H1 (cell line): ENCODE data around the gene PFDN1. TPM values are rescaled to one million over a fixed set of nuclear protein-coding genes. Genes with fewer than 3 reads are reported as not detected.

Experiments
- CTCF ChIA-PET: fragments of 300-600 bp; sonication (Branson Sonifier 250); formaldehyde crosslinking; loops from one replicate; lab custom pipeline; 2021; ENCODE audit not compliant: partially characterized antibody; lab: Charles Lee
- POLR2A ChIA-PET: fragments of 300-600 bp; sonication (Branson Sonifier 250); formaldehyde crosslinking; loops from one replicate; lab custom pipeline; 2021; ENCODE audit warnings: inconsistent platforms; ENCODE audit not compliant: partially characterized antibody; lab: Charles Lee
- DNase-seq, 2 experiments: peaks; one replicate each; pipeline versions ENCODE4 v3.0.0 to v3.0.0-alpha.2; 2010 to 2022; ENCODE audit warnings: low spot score in 2 of 2, low read depth in 1 of 2, mixed read lengths in 1 of 2
- FAIRE-seq: peaks from 2 replicates; lab custom pipeline; 2011; peaks lifted over from hg19 to GRCh38; lab: Jason Lieb, UNC
- H2AFZ ChIP-seq: 2 replicates; pipeline ENCODE4 v1.8.1; 2012; ENCODE audit warnings: low read length, inconsistent platforms
- H2AK5ac ChIP-seq: 2 replicates; pipeline ENCODE4 v1.6.1; 2013; ENCODE audit warnings: low read depth, low read length
- H2BK120ac ChIP-seq: replicated peaks from 2 replicates; pipeline ENCODE3; 2013; ENCODE audit warnings: low read depth, low read length, inconsistent platforms
- H2BK12ac ChIP-seq: 2 replicates; pipeline ENCODE4 v1.6.1; 2013; ENCODE audit warnings: low read depth, low read length
- H2BK15ac ChIP-seq: 2 replicates; pipeline ENCODE4 v1.6.1; 2013; ENCODE audit warnings: low read length
- H2BK20ac ChIP-seq: 2 replicates; pipeline ENCODE4 v1.6.1; 2013; ENCODE audit warnings: low read length
- H2BK5ac ChIP-seq: 2 replicates; pipeline ENCODE4 v1.6.1; 2013; ENCODE audit warnings: low read depth, low read length
- H3K14ac ChIP-seq: 2 replicates; pipeline ENCODE4 v1.6.1; 2013; ENCODE audit warnings: inconsistent platforms; ENCODE audit not compliant: insufficient read length
- H3K18ac ChIP-seq: 2 replicates; pipeline ENCODE4 v1.6.1; 2013; ENCODE audit warnings: low read length; ENCODE audit errors: extremely low read depth
- H3K23ac ChIP-seq: 2 replicates; pipeline ENCODE4 v1.6.1; 2013; ENCODE audit warnings: inconsistent platforms; ENCODE audit not compliant: insufficient read length
- H3K23me2 ChIP-seq: 2 replicates; pipeline ENCODE4 v1.6.1; 2013; ENCODE audit warnings: low read depth, low read length
- H3K27ac ChIP-seq: 2 replicates; pipeline ENCODE4 v1.6.1; 2011; ENCODE audit warnings: low read depth, low read length, inconsistent platforms
- H3K27me3 ChIP-seq, 4 experiments: replicated peaks in 1 of 4; 1 replicate in 1 of 4; 2 replicates in 3 of 4; pipeline versions ENCODE4 v1.6.1 to v1.8.1; 2011 to 2013; ENCODE audit warnings: low read length in 3 of 4, mild to moderate bottlenecking in 3 of 4, inconsistent platforms in 2 of 4, mixed read lengths in 2 of 4, moderate library complexity in 1 of 4; ENCODE audit not compliant: control insufficient read depth in 3 of 4, insufficient read depth in 3 of 4; ENCODE audit errors: extremely low read depth in 1 of 4
- H3K36me3 ChIP-seq, 4 experiments: 2 replicates each; pipeline versions ENCODE4 v1.6.1 to v1.8.1; 2011 to 2013; ENCODE audit warnings: mild to moderate bottlenecking in 4 of 4, low read length in 3 of 4, moderate library complexity in 2 of 4, control low read depth in 1 of 4, inconsistent platforms in 1 of 4; ENCODE audit not compliant: insufficient read depth in 4 of 4, control insufficient read depth in 2 of 4
- H3K4ac ChIP-seq: replicated peaks from 2 replicates; pipeline ENCODE3; 2013; ENCODE audit warnings: low read length, low read depth, mixed read lengths, inconsistent platforms; ENCODE audit not compliant: insufficient read length
- H3K4me1 ChIP-seq, 4 experiments: replicated peaks in 1 of 4; 1 replicate in 1 of 4; 2 replicates in 3 of 4; pipeline versions ENCODE4 v1.6.1 to v1.8.1; 2011 to 2013; ENCODE audit warnings: low read length in 3 of 4, inconsistent platforms in 2 of 4, mixed read lengths in 1 of 4; ENCODE audit not compliant: insufficient read depth in 4 of 4, control insufficient read depth in 3 of 4
- H3K4me2 ChIP-seq, 2 experiments: 2 replicates each; pipeline versions ENCODE4 v1.6.1 to v1.8.1; 2011 to 2013; ENCODE audit warnings: low read depth in 2 of 2, low read length in 2 of 2, control low read depth in 1 of 2, inconsistent platforms in 1 of 2, mild to moderate bottlenecking in 1 of 2; ENCODE audit not compliant: insufficient read depth in 1 of 2
- H3K4me3 ChIP-seq, 4 experiments: fragments of 200-600, 300-600 bp in 1 of 4; sonication (generic), shearing (Covaris generic), sonication (Bioruptor Twin) in 1 of 4; 2 replicates each; pipeline versions ENCODE4 v1.5.1 to v1.8.1; 2011 to 2016; ENCODE audit warnings: low read length in 4 of 4, low read depth in 3 of 4, control low read depth in 2 of 4, inconsistent platforms in 2 of 4, mild to moderate bottlenecking in 2 of 4, mixed read lengths in 1 of 4, moderate library complexity in 1 of 4; ENCODE audit not compliant: insufficient read depth in 2 of 4; ENCODE audit errors: extremely low read depth in 1 of 4
- H3K56ac ChIP-seq: replicated peaks from 2 replicates; pipeline ENCODE3; 2013; ENCODE audit warnings: low read depth, mild to moderate bottlenecking, mixed read lengths, low read length, inconsistent platforms; ENCODE audit not compliant: insufficient read length
- H3K79me1 ChIP-seq: 2 replicates; pipeline ENCODE4 v1.6.1; 2013; ENCODE audit warnings: low read depth, low read length, control low read depth
- H3K79me2 ChIP-seq, 2 experiments: 2 replicates each; pipeline versions ENCODE4 v1.6.1 to v1.8.1; 2012 to 2013; ENCODE audit warnings: low read length in 2 of 2, mild to moderate bottlenecking in 2 of 2, inconsistent platforms in 1 of 2; ENCODE audit not compliant: insufficient read depth in 2 of 2, control insufficient read depth in 1 of 2
- H3K9ac ChIP-seq, 4 experiments: replicated peaks in 1 of 4; 1 replicate in 1 of 4; 2 replicates in 3 of 4; pipeline versions ENCODE4 v1.6.1 to v1.8.1; 2011 to 2013; ENCODE audit warnings: low read depth in 3 of 4, low read length in 3 of 4, control low read depth in 2 of 4, mild to moderate bottlenecking in 2 of 4, moderate library complexity in 2 of 4, inconsistent platforms in 1 of 4; ENCODE audit errors: extremely low read depth in 1 of 4
- H3K9me3 ChIP-seq, 2 experiments: 2 replicates each; pipeline versions ENCODE4 v1.6.1 to v1.8.1; 2012 to 2013; ENCODE audit warnings: mild to moderate bottlenecking in 2 of 2, moderate library complexity in 2 of 2, control low read depth in 1 of 2, inconsistent platforms in 1 of 2, low read depth in 1 of 2, low read length in 1 of 2, mixed read lengths in 1 of 2; ENCODE audit not compliant: insufficient read depth in 2 of 2
- H4K20me1 ChIP-seq, 2 experiments: replicated peaks in 1 of 2; 2 replicates each; pipeline versions ENCODE3 to v1.8.1; 2011 to 2013; ENCODE audit warnings: inconsistent platforms in 2 of 2, low read length in 2 of 2, mild to moderate bottlenecking in 1 of 2; ENCODE audit not compliant: insufficient read depth in 2 of 2, control insufficient read depth in 1 of 2
- H4K5ac ChIP-seq: 2 replicates; pipeline ENCODE4 v1.6.1; 2013; ENCODE audit warnings: low read length, low read depth, mixed read lengths, inconsistent platforms; ENCODE audit not compliant: insufficient read length
- H4K8ac ChIP-seq: 2 replicates; pipeline ENCODE4 v1.8.0; 2013; ENCODE audit warnings: mild to moderate bottlenecking, moderate library complexity, low read length, inconsistent platforms; ENCODE audit not compliant: insufficient read depth; ENCODE audit errors: extremely low read depth
- H4K91ac ChIP-seq: replicated peaks from 2 replicates; pipeline ENCODE3; 2013; ENCODE audit warnings: low read length, mixed read lengths, inconsistent platforms; ENCODE audit not compliant: insufficient read length
- ASH2L ChIP-seq: fragments of 200-600, 300-600 bp; sonication (generic); IDR thresholded peaks from one replicate; pipeline ENCODE4 v1.7.1; 2017; ENCODE audit warnings: low read length
- BRCA1 ChIP-seq: IDR thresholded peaks from 2 replicates; pipeline ENCODE4 v1.6.1; 2012; ENCODE audit warnings: low read depth, low read length, improper control_type of control experiment
- CREB1 ChIP-seq: IDR thresholded peaks from 2 replicates; pipeline ENCODE4 v1.6.1; 2012; ENCODE audit warnings: inconsistent platforms
- EZH2 ChIP-seq: fragments of 200-600 bp; sonication (generic); IDR thresholded peaks from 2 replicates; pipeline ENCODE4 v1.7.1; 2012; ENCODE audit warnings: low read depth, mild to moderate bottlenecking, moderate library complexity, low read length, inconsistent platforms; ENCODE audit not compliant: severe bottlenecking
- GTF2F1 ChIP-seq: IDR thresholded peaks from 2 replicates; pipeline ENCODE4 v1.6.1; 2012; ENCODE audit warnings: low read depth, low read length, improper control_type of control experiment, borderline replicate concordance
- JUN ChIP-seq: IDR thresholded peaks from 2 replicates; pipeline ENCODE4 v1.6.1; 2011; ENCODE audit warnings: low read depth, mild to moderate bottlenecking, improper control_type of control experiment, low read length
- KDM4A ChIP-seq: IDR thresholded peaks from one replicate; pipeline ENCODE4 v1.7.1; 2012; ENCODE audit warnings: low read depth, mild to moderate bottlenecking, moderate library complexity, low read length, inconsistent platforms; ENCODE audit not compliant: severe bottlenecking
- MAFK ChIP-seq: IDR thresholded peaks from 2 replicates; pipeline ENCODE4 v1.6.1; 2012; ENCODE audit warnings: low read depth, mild to moderate bottlenecking, improper control_type of control experiment, low read length
- RBBP5 ChIP-seq: IDR thresholded peaks from 2 replicates; pipeline ENCODE4 v1.7.1; 2012; ENCODE audit warnings: low read depth, mild to moderate bottlenecking, inconsistent platforms, low read length, moderate library complexity, borderline replicate concordance
- RFX5 ChIP-seq: IDR thresholded peaks from 2 replicates; pipeline ENCODE4 v1.6.1; 2011; ENCODE audit warnings: low read depth, low read length, improper control_type of control experiment, borderline replicate concordance
- RXRA ChIP-seq: IDR thresholded peaks from 2 replicates; pipeline ENCODE4 v1.6.1; 2011; ENCODE audit warnings: low read depth, mild to moderate bottlenecking, low read length, moderate library complexity; ENCODE audit not compliant: insufficient read depth
- SIN3A ChIP-seq, 2 experiments: IDR thresholded peaks in 1 of 2; conservative IDR thresholded peaks in 1 of 2; 2 replicates each; pipeline ENCODE4 v1.6.1; 2011 to 2012; ENCODE audit warnings: low read length in 2 of 2, improper control_type of control experiment in 1 of 2, low read depth in 1 of 2, mild to moderate bottlenecking in 1 of 2
- SP4 ChIP-seq: IDR thresholded peaks from 2 replicates; pipeline ENCODE4 v1.6.1; 2012; ENCODE audit warnings: low read length, inconsistent platforms
- TAF7 ChIP-seq: optimal IDR thresholded peaks from 2 replicates; pipeline ENCODE3; 2011; ENCODE audit warnings: low read depth, mild to moderate bottlenecking, inconsistent platforms, low read length, moderate library complexity, borderline replicate concordance
- TCF12 ChIP-seq: IDR thresholded peaks from 2 replicates; pipeline ENCODE4 v1.6.1; 2011; ENCODE audit warnings: low read depth, mild to moderate bottlenecking, low read length
- YY1 ChIP-seq: IDR thresholded peaks from 2 replicates; pipeline ENCODE4 v1.6.1; 2011; ENCODE audit warnings: low read depth, mild to moderate bottlenecking, low read length
- WGBS, 2 experiments: shearing (Covaris generic) in 1 of 2; methylation state at CpG; one replicate each; pipeline versions ENCODE4 v1.1.6 to v1.1.7; 2013 to 2015; ENCODE audit warnings: low lambda C conversion rate in 2 of 2, mixed read lengths in 2 of 2, inconsistent platforms in 1 of 2, low coverage in 1 of 2, missing lambda C conversion rate in 1 of 2; ENCODE audit not compliant: insufficient replicate concordance in 2 of 2, insufficient coverage in 1 of 2, insufficient read length in 1 of 2; ENCODE audit errors: extremely low coverage in 1 of 2, missing lambda C conversion rate in 1 of 2; 5-methylcytosine and 5-hydroxymethylcytosine counted together
- polyA plus RNA-seq, 7 experiments: library from polyadenylated mRNA; depleted of rRNA in 3 of 7; stranded (reverse) in 5 of 7; unstranded in 2 of 7; fragments of >200 nt in 5 of 7; fragments of 200-250 nt in 2 of 7; gene quantifications; 1 replicate in 5 of 7; 2 replicates in 1 of 7; 4 replicates in 1 of 7; pipeline versions ENCODE4 v1.2.1 to v1.2.3, GENCODE V29; 2011 to 2013; ENCODE audit warnings: missing spikeins in 2 of 7, mixed read lengths in 2 of 7
- total RNA-seq: library from RNA; stranded (reverse); fragmentation: NEBNext Ultra II Directional; extraction: Animal tissue kit (Norgen Biotek cat#: 25700); gene quantifications from 2 replicates; pipeline ENCODE4 v1.2.1, GENCODE V29; 2021

The PFDN1 gene
- total and polyA plus RNA-seq, 2 of the 8 experiments (the other 6 are each of a cell fraction or from before 2014, with no cell fraction given) = 53.0 to 89.6 TPM

DNA sequence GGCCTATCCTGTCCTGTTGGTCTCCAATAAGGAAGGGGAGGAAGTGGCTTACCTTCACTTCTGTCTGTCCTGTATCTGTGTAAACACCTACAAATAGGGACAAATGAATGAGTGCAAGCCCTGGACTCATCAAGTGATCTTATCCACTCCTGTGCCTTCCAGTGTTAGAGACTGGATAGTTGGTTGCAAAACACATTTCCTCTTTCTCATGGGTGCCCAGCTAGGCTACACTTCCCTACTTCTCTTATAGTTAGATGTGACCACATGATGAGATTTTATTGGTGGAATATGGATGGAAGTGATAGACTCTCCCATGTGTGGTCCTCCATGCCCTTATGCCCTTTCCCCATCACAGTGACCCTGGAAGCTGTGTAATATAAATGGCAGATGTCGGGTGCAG is 16.9 kb upstream of the PFDN1 start:
- no peaks in the 10 kb centered on the region for H3K23me2 ChIP-seq
- 87% methylated on average over 1 of the region's 1 CpG; no CpG with 5 or more reads in 1 of the 2 experiments for WGBS, 2 experiments
- H3K4me2 ChIP-seq = no peak overlapping the region
- H3K4ac ChIP-seq = no peak overlapping the region
- no peak overlapping the region for H2AK5ac ChIP-seq
- no peaks in the 10 kb centered on the region; a peak in 1 of 7 replicates for H3K4me1 ChIP-seq
- no peak overlapping the region for H2BK120ac ChIP-seq
- ChIA-PET CTCF (interaction anchor here (1.4 to 1.6 kb wide), 2 partner anchors 9 to 59 kb away, joined by 3 to 4 read pairs; no protein-coding TSS in a partner anchor), POLR2A (no interaction called here)
- H4K5ac ChIP-seq = no peak overlapping the region
- H2BK12ac ChIP-seq = no peak overlapping the region
- H3K36me3 ChIP-seq = no peaks in the 10 kb centered on the region
- H4K8ac ChIP-seq = no peak overlapping the region
- no peak overlapping the region for H3K18ac ChIP-seq
- H2BK20ac ChIP-seq = no peak overlapping the region
- no peak overlapping the region for H3K9ac ChIP-seq
- H3K27ac ChIP-seq = no peak overlapping the region
- H3K27me3 ChIP-seq = no peaks in the 10 kb centered on the region
- H3K79me1 ChIP-seq = no peaks in the 10 kb centered on the region
- no peak for FAIRE-seq
- no peak overlapping the region for H2AFZ ChIP-seq
- no peaks in the 10 kb centered on the region for H3K79me2 ChIP-seq
- no peak overlapping the region for H2BK15ac ChIP-seq
- H3K56ac ChIP-seq = no peak overlapping the region
- no peaks in the 10 kb centered on the region for H4K20me1 ChIP-seq
- no peak overlapping the region for H3K23ac ChIP-seq
- no peak overlapping the region for H4K91ac ChIP-seq
- H3K9me3 ChIP-seq = no peaks in the 10 kb centered on the region
- no peak overlapping the region for H3K4me3 ChIP-seq
- no peak for DNase-seq
- no peak overlapping the region for H3K14ac ChIP-seq
- H2BK5ac ChIP-seq = no peak overlapping the region
- no peak for TF ChIP-seq MAFK
- no peak for TF ChIP-seq RFX5
- no peak for TF ChIP-seq RBBP5
- TF ChIP-seq SIN3A (conservative IDR thresholded peaks at IDR 0.05 in 1 of 2, IDR thresholded peaks at IDR 0.05 in 1 of 2; ENCODE audit: low read depth in 1 of 2, low read length in 2 of 2) = no peak
- no peak for TF ChIP-seq TCF12
- TF ChIP-seq RXRA = no peak
- TF ChIP-seq KDM4A = no peak
- no peak for TF ChIP-seq CREB1
- TF ChIP-seq EZH2 = no peak
- no peak for TF ChIP-seq YY1
- TF ChIP-seq JUN = no peak
- TF ChIP-seq GTF2F1 = no peak
- TF ChIP-seq BRCA1 = no peak
- no peak for TF ChIP-seq TAF7
- no peak for TF ChIP-seq SP4
- no peak for TF ChIP-seq ASH2L
